HT-29 (cell line): Measurements from ENCODE around the gene GIMAP2. TPM values are rescaled to one million over a fixed set of nuclear protein-coding genes. Genes with fewer than 3 reads are reported as not detected.

ENCODE experiments used
- DNase-seq: peaks from one replicate; pipeline ENCODE4 v3.0.0-alpha.2; 2015; ENCODE audit warnings: low spot score
- total RNA-seq: library from RNA; depleted of rRNA; stranded (reverse); fragments of >200 nt; shearing (Covaris generic); gene quantifications from 2 replicates; pipeline ENCODE4 v1.2.3, GENCODE V29; 2014; rRNA removed

Gene GIMAP2
- total RNA-seq, 1 experiment from 2014 or later, result not detected

DNA sequence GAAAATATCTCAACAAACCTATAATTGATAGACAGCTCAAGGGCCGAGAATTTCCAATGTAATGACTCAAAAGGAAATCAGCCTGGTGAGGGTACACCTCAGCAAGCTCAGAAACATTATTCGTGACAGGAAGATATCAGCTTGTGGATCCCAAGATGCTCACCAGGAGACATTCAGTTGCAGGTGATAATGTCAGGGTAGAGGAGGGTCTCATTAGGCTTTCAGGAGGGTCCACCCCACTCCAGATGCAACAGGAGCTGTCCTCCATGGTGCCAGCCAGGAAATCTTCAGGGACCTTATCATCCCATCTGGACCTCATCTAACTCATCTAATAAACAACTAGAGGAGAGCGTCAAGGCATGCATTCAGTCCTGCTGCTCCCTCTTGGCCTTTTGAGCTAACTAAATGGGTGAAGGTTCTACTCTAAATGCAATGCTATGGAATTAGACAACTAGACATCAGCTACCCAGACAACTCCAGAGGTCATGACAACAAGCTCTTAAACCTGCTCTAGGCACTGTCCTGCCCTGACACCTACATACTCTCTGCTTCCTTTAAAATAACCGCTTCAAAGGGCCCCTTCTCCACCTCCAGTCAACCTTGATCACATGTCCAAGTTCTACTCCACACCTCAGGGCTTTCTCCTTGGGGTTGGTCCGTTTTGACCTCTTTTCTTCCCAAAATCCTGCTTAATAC is 47.4 kb downstream of the GIMAP2 start:
- DNase-seq, result no peak

DNA sequence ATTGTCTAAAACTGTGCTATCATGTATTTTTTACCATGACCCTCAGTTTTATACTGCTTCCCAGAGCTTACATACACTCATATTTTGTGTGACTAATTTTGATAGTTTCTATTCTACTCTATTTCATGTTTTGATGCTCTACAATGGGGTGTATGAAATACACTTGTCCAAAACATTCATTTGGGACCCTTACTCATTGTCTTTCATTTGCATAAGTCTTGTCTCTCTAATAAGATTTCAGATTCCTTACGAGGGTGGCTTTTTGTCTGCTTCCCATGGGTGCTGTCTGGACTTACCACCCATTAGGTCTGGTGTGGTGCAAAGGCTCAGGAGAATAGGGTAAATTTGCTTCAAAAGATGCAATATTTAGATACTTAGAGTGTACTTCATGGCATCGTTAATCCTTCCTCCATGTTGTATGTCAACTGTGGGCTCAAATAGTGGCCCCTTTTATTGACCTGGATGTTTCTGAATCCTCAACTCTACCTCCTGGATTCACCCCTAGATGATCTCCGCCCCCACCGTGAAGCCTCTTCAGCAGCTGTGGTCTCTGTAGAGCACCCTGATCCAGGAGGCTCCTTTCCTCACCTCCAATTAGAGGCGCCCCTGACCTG is 48.1 kb downstream of the GIMAP2 start:
- DNase-seq, result no peak

DNA sequence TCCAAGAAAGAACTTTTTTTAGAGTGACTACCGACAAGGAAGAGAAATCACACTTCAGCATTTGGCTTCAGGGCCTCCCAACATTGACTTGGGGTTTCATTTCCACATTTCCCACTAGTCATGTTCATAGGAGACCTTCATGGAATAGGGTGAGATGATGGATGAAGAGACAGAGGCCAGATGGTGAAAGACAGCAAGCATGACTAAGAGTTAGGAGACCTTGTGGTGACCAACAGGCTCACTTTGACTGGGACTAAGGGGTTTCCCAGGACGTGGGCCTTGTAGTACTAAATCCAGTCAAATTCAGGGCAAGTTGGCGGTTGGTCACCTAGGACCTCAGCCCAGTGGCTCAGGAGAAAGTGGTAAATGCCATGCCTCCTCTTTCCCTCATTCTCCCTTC is 48.7 kb downstream of the GIMAP2 start:
- no peak for DNase-seq

- no peak for DNase-seq
Measured at GRCh38 chr7:150735596-150736358, 50.3 kb downstream of the GIMAP2 start.

GRCh38 chr7:150736864-150737263 is 51.4 kb downstream of the GIMAP2 start:
- DNase-seq, result no peak

GRCh38 chr7:150737265-150738055 is 52.0 kb downstream of the GIMAP2 start, which contains the start of gene GIMAP5:
GIMAP5 (plus strand) TSS chr7:150737418; CDS start chr7:150740885, 3,467 bp downstream.
- no peak for DNase-seq

DNA sequence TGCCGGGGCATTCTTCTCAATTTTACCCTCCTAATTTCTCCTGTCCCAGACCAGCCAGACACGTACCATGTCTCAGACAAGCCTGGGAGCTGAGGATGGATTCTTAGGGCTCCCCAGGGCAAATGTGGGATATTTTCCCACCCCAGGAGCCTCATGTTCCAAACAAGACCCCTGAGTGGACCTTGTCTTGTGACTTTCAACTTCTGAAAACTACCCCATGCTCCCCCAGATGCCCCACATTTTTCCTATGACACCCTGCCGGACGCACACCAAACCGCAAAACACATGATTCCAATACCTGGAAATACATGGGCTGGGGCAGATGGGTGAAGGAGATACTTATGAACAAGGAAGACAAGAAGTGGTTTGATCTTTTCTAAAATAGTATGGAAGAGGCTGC is 52.6 kb downstream of the GIMAP2 start:
- DNase-seq, result no peak

- DNase-seq, result no peak
Measured at GRCh38 chr7:150738591-150739001, 53.1 kb downstream of the GIMAP2 start.

DNA sequence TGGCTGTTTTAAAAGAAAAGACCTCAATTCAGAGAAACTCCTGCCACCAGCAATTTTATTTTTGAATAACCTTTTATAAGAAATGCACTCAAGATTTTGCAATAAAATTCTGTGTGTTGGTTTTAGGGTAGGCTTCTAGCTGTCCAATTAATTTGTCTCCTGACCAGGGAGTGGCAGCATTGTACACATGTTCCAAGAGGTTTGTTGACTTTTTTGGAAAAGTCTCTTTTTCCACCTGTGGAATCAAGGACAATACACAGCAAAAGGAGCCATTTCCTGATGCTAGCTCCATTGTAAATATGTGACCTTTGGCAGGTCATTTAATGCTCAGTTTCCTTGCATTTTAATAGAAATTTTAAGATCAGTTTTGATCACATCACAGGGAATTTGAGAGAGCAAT is 53.5 kb downstream of the GIMAP2 start:
- peak; percentile 23 for DNase-seq

- no peak for DNase-seq
Measured at GRCh38 chr7:150740053-150740452, 54.5 kb downstream of the GIMAP2 start.

DNA sequence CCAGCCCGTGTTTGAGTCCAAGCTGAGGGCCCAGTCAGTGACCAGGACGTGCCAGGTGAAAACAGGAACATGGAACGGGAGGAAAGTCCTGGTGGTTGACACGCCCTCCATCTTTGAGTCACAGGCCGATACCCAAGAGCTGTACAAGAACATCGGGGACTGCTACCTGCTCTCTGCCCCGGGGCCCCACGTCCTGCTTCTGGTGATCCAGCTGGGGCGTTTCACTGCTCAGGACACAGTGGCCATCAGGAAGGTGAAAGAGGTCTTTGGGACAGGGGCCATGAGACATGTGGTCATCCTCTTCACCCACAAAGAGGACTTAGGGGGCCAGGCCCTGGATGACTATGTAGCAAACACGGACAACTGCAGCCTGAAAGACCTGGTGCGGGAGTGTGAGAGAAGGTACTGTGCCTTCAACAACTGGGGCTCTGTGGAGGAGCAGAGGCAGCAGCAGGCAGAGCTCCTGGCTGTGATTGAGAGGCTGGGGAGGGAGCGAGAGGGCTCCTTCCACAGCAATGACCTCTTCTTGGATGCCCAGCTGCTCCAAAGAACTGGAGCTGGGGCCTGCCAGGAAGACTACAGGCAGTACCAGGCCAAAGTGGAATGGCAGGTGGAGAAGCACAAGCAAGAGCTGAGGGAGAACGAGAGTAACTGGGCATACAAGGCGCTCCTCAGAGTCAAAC is 56.9 kb downstream of the GIMAP2 start:
- DNase-seq, result no peak

Other genes with a start within 250 kb of the GIMAP2 start
- gene GIMAP8, start 235.1 kb upstream of the GIMAP2 start, total RNA-seq, result not detected in 2 replicates
- not detected in 2 replicates for gene GIMAP7, start 170.8 kb upstream of the GIMAP2 start, total RNA-seq
- not detected in 2 replicates for gene GIMAP4, start 118.3 kb upstream of the GIMAP2 start, total RNA-seq
- gene GIMAP6, start 53.3 kb upstream of the GIMAP2 start, total RNA-seq, result not detected in 2 replicates
- not detected in 2 replicates for gene GIMAP1, start 30.9 kb downstream of the GIMAP2 start, total RNA-seq
- not detected in 2 replicates for gene GIMAP5, start 51.7 kb downstream of the GIMAP2 start, total RNA-seq
- 1.0 and 2.0 TPM in 2 replicates for gene TMEM176B, start 114.7 kb downstream of the GIMAP2 start, total RNA-seq
- gene TMEM176A, start 115.1 kb downstream of the GIMAP2 start, total RNA-seq, result 0.39 and 0.79 TPM in 2 replicates
- 25.2 and 25.8 TPM in 2 replicates for gene AOC1, start 166.8 kb downstream of the GIMAP2 start, total RNA-seq